Mesothelial cell of epicardium (in vitro differentiated cells): ENCODE measurements around the gene DNAI2. TPM values are rescaled to one million over a fixed set of nuclear protein-coding genes. Genes with fewer than 3 reads are reported as not detected.
"Not testable (repeated sequence)": the region's sequence is repeated elsewhere in the genome, so short reads cannot be mapped to it uniquely, and the experiment has no call there.

Source experiments
- DNase-seq, 2 experiments: peaks; one replicate each; pipeline ENCODE4 v3.0.0; 2021; ENCODE audit warnings: low spot score in 2 of 2; ENCODE audit not compliant: unreplicated experiment in 2 of 2
- H3K27ac Mint-ChIP-seq: 2 replicates; pipeline ENCODE4 v1.8.0; 2021; ENCODE audit warnings: mixed read lengths
- H3K27me3 Mint-ChIP-seq: 2 replicates; pipeline ENCODE4 v1.8.0; 2021; ENCODE audit warnings: low read depth, mixed read lengths
- H3K36me3 Mint-ChIP-seq: 2 replicates; pipeline ENCODE4 v1.8.0; 2021; ENCODE audit warnings: mixed read lengths
- H3K4me1 Mint-ChIP-seq: 2 replicates; pipeline ENCODE4 v1.8.0; 2021; ENCODE audit warnings: mixed read lengths
- H3K4me3 Mint-ChIP-seq: 2 replicates; pipeline ENCODE4 v1.8.0; 2021; ENCODE audit warnings: mild to moderate bottlenecking, moderate library complexity, mixed read lengths
- H3K9me3 Mint-ChIP-seq: 2 replicates; pipeline ENCODE4 v1.8.0; 2021; ENCODE audit warnings: mixed read lengths
- total RNA-seq: library from RNA; stranded (reverse); gene quantifications from 3 replicates; pipeline ENCODE4 v1.2.1, GENCODE V29; 2021
- TF ChIP-seq, protein P1 (sequence below): fragments of 200-600 bp; sonication (generic); IDR thresholded peaks from one replicate; pipeline ENCODE4 v1.5.0; 2021; ENCODE audit warnings: antibody characterized with exemption; ENCODE audit not compliant: unreplicated experiment

Gene DNAI2
- total RNA-seq, 1 donor from 2014 or later: not detected

DNA sequence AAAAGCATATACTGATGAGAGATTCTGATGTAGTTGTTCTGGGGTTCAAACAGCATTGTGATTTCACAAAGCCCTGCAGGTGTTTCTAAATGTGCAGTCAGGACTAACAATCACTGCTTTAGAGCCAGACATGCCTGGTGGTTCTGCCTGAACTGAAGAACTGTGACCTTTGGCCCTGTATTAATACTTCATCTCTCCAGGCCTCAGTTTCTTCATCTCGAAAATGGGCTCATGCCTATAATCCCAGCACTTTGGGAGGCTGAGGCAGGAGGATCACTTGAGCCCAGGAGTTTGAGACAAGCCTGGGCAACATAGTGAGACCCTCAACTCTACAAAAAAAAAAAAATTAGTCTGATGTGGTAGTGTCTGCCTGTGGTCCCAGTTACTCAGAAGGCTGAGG is 3.9 kb downstream of the DNAI2 start:
- H3K4me3 Mint-ChIP-seq: no peak overlapping the region

DNA sequence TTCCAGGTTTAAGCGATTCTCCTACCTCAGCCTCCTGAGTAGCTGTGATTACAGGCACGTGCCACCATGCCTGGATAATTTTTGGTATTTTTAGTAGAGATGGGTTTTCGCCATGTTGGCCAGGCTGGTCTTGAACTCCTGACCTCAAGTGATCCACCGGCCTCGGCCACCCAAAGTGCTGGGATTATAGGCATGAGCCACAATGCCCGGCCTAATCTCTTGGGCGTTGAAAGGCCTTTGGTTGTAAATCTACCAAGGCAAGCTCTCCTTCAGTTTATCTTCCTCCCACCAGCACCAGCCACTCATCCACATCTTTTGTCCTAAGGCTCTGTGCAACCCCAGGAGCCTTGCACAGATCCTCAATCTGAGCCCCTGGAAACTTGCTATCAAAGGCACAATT is 5.6 kb downstream of the DNAI2 start:
- not testable (repeated sequence) for H3K27ac Mint-ChIP-seq, H3K4me1 Mint-ChIP-seq, H3K9me3 Mint-ChIP-seq, H3K4me3 Mint-ChIP-seq, DNase-seq, H3K36me3 Mint-ChIP-seq
- H3K27me3 Mint-ChIP-seq: peaks cover 34% of the 10 kb centered on the region

More for the DNA sequence above, 3.9 kb downstream of the DNAI2 start:
- DNase-seq: no peak
- Mint-ChIP-seq H3K36me3 (no peaks in the 10 kb centered on the region), H3K27ac (no peak overlapping the region), H3K9me3 (no peaks in the 10 kb centered on the region), H3K4me1 (peaks cover 12% of the 10 kb centered on the region), H3K27me3 (peaks cover 48% of the 10 kb centered on the region)
- TF ChIP-seq, protein P1, sequence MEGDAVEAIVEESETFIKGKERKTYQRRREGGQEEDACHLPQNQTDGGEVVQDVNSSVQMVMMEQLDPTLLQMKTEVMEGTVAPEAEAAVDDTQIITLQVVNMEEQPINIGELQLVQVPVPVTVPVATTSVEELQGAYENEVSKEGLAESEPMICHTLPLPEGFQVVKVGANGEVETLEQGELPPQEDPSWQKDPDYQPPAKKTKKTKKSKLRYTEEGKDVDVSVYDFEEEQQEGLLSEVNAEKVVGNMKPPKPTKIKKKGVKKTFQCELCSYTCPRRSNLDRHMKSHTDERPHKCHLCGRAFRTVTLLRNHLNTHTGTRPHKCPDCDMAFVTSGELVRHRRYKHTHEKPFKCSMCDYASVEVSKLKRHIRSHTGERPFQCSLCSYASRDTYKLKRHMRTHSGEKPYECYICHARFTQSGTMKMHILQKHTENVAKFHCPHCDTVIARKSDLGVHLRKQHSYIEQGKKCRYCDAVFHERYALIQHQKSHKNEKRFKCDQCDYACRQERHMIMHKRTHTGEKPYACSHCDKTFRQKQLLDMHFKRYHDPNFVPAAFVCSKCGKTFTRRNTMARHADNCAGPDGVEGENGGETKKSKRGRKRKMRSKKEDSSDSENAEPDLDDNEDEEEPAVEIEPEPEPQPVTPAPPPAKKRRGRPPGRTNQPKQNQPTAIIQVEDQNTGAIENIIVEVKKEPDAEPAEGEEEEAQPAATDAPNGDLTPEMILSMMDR: no peak

DNA sequence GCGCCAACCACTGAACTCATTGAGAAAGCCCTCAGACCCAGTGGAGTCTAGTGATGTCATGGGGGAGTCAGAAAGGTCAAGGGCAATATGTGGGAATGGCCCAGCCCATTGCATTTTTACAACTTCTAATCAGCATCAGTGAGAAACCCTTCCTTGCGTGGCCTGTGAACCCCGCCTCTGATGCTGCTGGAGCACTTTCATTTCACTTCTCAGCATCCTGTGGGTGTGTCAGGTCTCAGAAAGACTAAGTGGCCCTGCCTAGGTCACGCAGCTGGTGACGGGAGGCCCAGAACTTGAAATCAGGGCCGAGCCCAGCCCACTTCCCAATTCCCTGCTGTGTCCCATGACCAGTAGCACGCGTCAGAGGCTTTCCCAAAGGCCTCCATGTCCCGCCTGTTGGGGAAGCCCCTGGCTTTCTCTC is 6.1 kb downstream of the DNAI2 start:
- H3K27me3 Mint-ChIP-seq: peaks cover 34% of the 10 kb centered on the region
- H3K36me3 Mint-ChIP-seq: no peaks in the 10 kb centered on the region
- DNase-seq: no peak
- H3K9me3 Mint-ChIP-seq: no peaks in the 10 kb centered on the region
- H3K4me1 Mint-ChIP-seq: peaks cover 11% of the 10 kb centered on the region
- H3K4me3 Mint-ChIP-seq: no peak overlapping the region
- TF ChIP-seq, protein P1: no peak
- H3K27ac Mint-ChIP-seq: no peak overlapping the region

DNA sequence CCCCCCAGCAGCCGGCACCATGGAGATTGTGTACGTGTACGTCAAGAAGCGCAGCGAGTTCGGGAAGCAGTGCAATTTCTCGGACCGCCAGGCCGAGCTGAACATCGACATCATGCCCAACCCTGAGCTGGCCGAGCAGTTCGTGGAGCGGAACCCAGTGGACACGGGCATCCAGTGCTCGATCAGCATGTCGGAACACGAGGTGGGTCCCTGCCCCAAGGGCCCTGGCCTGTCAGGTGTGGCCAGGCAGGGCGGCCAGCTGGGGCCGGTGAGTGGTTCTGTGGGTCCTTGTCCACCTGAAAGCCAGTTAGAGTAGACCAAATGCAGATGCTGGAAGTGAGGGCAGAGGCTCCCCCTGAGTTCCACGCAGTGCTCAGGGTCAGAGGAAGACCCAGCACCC is 7.8 kb downstream of the DNAI2 start:
- Mint-ChIP-seq H3K9me3 (no peaks in the 10 kb centered on the region), H3K4me1 (peaks cover 4% of the 10 kb centered on the region), H3K27ac (no peak overlapping the region), H3K36me3 (no peaks in the 10 kb centered on the region), H3K27me3 (peaks cover 20% of the 10 kb centered on the region), H3K4me3 (no peak overlapping the region)
- no peak for DNase-seq
- TF ChIP-seq, protein P1: no peak

DNA sequence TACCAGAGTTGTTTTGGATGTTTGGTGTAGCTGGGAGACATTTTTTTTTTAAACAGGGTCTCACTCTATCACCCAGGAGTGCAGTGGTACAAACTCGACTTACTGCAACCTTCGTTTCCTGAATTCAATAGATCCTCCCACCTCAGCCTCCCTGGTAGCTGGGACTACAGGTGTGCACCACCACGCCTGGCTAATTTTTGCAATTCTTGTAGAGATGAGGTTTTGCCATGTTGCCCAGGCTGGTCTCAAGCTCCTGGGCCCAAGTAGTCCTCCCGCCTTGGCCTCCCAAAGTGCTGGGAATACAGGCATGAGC is 8.2 kb downstream of the DNAI2 start:
- DNase-seq, H3K27ac Mint-ChIP-seq, H3K9me3 Mint-ChIP-seq, H3K4me3 Mint-ChIP-seq, H3K36me3 Mint-ChIP-seq, H3K4me1 Mint-ChIP-seq: not testable (repeated sequence)
- H3K27me3 Mint-ChIP-seq: peaks cover 19% of the 10 kb centered on the region

DNA sequence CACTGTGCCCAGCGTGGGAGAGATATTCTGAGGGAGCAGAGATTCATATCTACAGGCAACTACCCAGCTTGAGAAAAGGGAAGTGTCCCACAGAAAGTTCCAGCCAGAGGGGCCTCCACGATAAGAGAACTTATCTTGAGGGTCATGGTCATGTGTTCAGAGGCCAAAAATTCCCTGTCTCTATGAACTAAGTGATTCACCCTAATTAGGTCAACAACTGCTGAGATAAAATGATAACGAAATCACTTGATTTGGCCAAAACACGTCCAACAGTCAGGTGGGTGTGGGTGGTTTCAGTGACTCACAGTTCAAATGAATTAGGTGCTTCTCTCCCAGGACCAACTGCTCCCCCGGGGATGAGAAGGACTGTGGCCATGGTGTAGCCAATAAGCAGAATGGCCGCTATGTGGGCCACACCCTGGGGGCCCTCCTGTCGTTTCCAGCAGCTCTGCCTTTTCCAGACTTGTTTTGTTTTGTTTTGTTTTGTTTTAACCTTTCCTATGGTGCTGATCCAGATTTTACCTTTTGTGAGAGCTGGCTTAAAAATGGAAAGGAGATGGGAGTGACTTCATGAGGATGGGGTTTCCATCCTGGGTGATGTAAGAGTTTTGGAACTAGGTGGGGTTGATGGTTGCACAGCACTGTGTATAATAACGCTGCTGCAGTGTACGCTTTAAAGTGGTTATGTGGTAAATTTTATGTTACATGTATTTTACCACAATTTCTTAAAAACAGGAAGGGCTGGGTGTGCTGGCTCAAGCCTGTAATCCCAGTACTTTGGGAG is 8.7 kb downstream of the DNAI2 start:
- Mint-ChIP-seq H3K9me3 (no peaks in the 10 kb centered on the region), H3K36me3 (no peaks in the 10 kb centered on the region), H3K27ac (no peak overlapping the region), H3K27me3 (peaks cover 16% of the 10 kb centered on the region), H3K4me3 (no peak overlapping the region), H3K4me1 (peaks cover 3% of the 10 kb centered on the region)
- TF ChIP-seq, protein P1: no peak
- no peak for DNase-seq

DNA sequence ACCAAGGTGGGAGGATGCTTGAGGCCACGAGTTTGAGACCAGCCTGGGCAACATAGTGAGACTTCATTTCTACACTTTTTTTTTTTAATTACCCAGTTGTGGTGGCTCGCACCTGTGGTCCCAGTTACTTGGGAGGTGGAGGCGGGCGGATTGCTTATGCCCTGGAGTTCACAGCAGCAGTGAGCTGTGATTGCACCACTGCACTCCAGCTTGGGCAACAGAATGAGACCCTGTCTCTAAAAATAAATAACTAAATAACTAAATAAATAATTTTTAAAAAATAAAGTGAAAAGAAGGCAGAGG is 9.3 kb downstream of the DNAI2 start:
- Mint-ChIP-seq H3K9me3 (no peaks in the 10 kb centered on the region), H3K27me3 (peaks cover 16% of the 10 kb centered on the region), H3K27ac (no peak overlapping the region), H3K36me3 (no peaks in the 10 kb centered on the region), H3K4me3 (no peak overlapping the region), H3K4me1 (peaks cover 3% of the 10 kb centered on the region)
- DNase-seq: no peak
- TF ChIP-seq, protein P1: no peak
